ENCODE results near the gene NOL4.
"Not testable (repeated sequence)": the region's sequence is repeated elsewhere in the genome, so short reads cannot be mapped to it uniquely, and the experiment has no call there.

Gene NOL4

GRCh38 chr18:34224423-34225217 is at the start of gene NOL4:
TSS of gene NOL4 (minus strand) at chr18:34224913. CDS start at chr18:34223253, 1,660 bp downstream.
- TF ChIP-seq CTCF (IDR thresholded peaks at IDR 0.05) (peak; percentile 91), ZFX (IDR thresholded peaks at IDR 0.05; ENCODE audit: borderline replicate concordance) (no peak)
- no peak within 1 kb of the TSS for H3K27ac ChIP-seq

GRCh38 chr18:34266029-34266428 is 41.3 kb upstream of the NOL4 start:
- H3K27ac ChIP-seq: not testable (repeated sequence)

GRCh38 chr18:34261865-34262780 is 37.4 kb upstream of the NOL4 start:
- no peak overlapping the region for H3K27ac ChIP-seq
- no peak for TF ChIP-seq ZFX (IDR thresholded peaks at IDR 0.05; ENCODE audit: borderline replicate concordance)
- 0 out of 2 replicates have a peak, but pooled peaks have one; percentile 7 for TF ChIP-seq CTCF (IDR thresholded peaks at IDR 0.05)

GRCh38 chr18:34258176-34258575 is 33.5 kb upstream of the NOL4 start:
- H3K27ac ChIP-seq: no peak overlapping the region
- TF ChIP-seq CTCF (IDR thresholded peaks at IDR 0.05) (no peak), ZFX (IDR thresholded peaks at IDR 0.05; ENCODE audit: borderline replicate concordance) (no peak)

- TF ChIP-seq CTCF (IDR thresholded peaks at IDR 0.05) (no peak), ZFX (IDR thresholded peaks at IDR 0.05; ENCODE audit: borderline replicate concordance) (no peak)
- H3K27ac ChIP-seq: no peak overlapping the region
Measured at GRCh38 chr18:34251919-34252318, 27.2 kb upstream of the NOL4 start.

- H3K27ac ChIP-seq: no peak overlapping the region
- no peak for TF ChIP-seq CTCF (IDR thresholded peaks at IDR 0.05)
- TF ChIP-seq ZFX (IDR thresholded peaks at IDR 0.05; ENCODE audit: borderline replicate concordance): no peak
Measured at GRCh38 chr18:34248727-34249126, 24.0 kb upstream of the NOL4 start.

GRCh38 chr18:34242739-34243138 is 18.0 kb upstream of the NOL4 start:
- TF ChIP-seq CTCF (IDR thresholded peaks at IDR 0.05): no peak
- TF ChIP-seq ZFX (IDR thresholded peaks at IDR 0.05; ENCODE audit: borderline replicate concordance): no peak

GRCh38 chr18:34233781-34234388 is 9.2 kb upstream of the NOL4 start:
- not testable (repeated sequence) for H3K27ac ChIP-seq

More at GRCh38 chr18:34242739-34243138, 18.0 kb upstream of the NOL4 start:
- no peak overlapping the region for H3K27ac ChIP-seq
